Measurements from ENCODE around the gene NFATC2. TPM values are rescaled to one million over a fixed set of nuclear protein-coding genes. Genes with fewer than 3 reads are reported as not detected.
"Not testable (repeated sequence)": the region's sequence is repeated elsewhere in the genome, so short reads cannot be mapped to it uniquely, and the experiment has no call there.

NFATC2 gene
- total RNA-seq, 1 donor from 2014 or later: 0.76 TPM

GRCh38 chr20:51494241-51495110 is 48.0 kb downstream of the NFATC2 start:
- no peak for ATAC-seq

GRCh38 chr20:51493346-51493791 is 49.1 kb downstream of the NFATC2 start:
- ATAC-seq: no peak

GRCh38 chr20:51492167-51493092 is 50.1 kb downstream of the NFATC2 start:
- ATAC-seq: peak; percentile 36

DNA sequence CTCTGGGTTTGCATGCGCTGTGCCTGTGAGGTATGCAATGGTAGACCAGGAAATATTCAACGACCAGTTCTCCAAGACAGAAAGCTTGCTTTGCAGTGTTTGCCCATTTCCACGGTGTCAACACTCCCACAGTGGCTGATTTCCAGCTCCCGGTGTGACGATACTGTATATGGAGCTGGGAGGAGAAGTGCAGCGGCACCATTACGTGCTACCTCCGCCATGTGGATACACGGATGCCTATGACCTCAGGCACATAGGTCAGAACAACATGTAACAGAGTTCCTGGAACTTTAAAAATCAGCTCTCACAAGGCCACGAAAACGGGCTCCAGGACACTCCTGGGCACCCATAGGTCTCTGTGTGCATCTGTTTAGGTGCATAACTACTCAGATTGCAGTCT is 51.1 kb downstream of the NFATC2 start:
- no peak for ATAC-seq

GRCh38 chr20:51490635-51491034 is 51.9 kb downstream of the NFATC2 start:
- ATAC-seq: no peak

- ATAC-seq: no peak
Observed at GRCh38 chr20:51489611-51490010, 52.9 kb downstream of the NFATC2 start.

DNA sequence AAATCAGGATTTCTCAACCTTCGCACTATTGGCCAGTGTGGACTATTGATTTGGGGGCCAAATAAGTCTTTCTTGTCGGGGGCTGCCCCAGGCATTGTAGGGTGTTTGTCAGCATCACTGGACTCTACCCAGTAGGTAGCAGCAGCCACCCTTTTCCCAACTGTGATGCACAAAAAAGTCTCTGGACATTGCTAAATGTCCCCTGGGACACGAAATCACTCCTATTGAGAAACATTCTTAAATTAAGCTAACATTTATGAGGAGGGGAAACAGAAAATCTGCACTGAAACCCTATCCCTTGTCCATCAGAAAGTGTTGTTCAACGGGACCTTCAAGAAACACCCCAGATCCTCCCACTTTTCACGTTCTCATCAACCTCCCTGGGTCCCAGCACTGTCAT is 54.2 kb downstream of the NFATC2 start:
- no peak for ATAC-seq

- ATAC-seq: peak; percentile 85
Observed at GRCh38 chr20:51487565-51488268, 54.8 kb downstream of the NFATC2 start.

DNA sequence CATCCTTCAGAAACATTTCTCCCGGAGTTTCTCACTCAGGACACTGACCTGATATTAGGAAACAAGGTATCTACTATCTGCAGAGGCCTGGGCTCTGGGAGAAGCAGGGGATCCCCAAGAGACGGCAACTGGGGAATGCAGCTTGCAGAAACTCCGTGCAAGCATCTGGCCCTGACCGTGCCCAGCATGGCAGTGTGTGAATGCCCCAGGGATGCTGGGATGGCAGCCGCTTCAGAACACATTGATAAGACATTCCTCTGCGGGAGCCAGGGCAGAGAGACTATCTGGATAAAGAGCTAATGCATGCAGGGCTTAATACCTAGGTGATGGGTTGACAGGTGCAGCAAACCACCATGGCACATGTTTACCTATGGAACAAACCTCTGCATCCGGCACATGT is 55.4 kb downstream of the NFATC2 start:
- no peak for ATAC-seq

DNA sequence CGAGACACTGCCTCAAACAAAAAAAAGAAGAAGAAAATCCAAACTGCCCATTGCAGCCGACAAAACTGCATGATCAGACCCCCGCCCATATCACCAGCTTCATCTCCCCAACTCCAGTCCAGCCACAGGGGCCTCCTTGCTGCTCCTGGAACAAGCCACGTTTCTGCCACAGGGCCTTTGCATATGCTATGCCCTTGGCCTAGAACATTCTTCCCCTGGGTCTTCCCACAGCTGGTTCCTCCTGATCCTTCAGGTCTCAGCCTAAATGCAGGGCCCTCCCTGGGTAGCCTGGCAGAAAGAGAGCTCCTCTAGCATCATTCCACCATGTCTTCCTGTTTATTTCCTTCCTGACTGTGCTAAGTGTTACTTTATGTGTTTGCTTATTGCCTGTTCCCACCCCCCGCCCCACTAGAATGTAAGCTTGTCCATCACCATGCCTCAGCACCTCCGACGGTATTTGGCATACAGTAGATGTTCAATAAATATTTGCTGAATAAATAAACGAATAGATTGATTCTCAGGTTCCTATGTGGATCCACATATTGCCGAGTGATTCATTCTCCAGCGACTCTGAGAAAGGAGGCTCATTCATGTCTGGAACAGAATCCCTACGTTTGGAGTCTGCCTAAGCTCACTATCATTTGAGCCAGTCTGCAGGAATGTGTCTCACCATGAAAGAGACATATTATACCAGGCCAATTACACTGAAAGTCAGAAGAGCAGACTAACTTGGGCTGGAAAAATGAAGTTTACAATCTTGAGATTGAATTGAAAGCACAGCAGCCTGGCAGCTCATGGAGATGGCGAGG is 56.1 kb downstream of the NFATC2 start:
- no peak for ATAC-seq

GRCh38 chr20:51484831-51485230 is 57.7 kb downstream of the NFATC2 start:
- ATAC-seq: no peak

DNA sequence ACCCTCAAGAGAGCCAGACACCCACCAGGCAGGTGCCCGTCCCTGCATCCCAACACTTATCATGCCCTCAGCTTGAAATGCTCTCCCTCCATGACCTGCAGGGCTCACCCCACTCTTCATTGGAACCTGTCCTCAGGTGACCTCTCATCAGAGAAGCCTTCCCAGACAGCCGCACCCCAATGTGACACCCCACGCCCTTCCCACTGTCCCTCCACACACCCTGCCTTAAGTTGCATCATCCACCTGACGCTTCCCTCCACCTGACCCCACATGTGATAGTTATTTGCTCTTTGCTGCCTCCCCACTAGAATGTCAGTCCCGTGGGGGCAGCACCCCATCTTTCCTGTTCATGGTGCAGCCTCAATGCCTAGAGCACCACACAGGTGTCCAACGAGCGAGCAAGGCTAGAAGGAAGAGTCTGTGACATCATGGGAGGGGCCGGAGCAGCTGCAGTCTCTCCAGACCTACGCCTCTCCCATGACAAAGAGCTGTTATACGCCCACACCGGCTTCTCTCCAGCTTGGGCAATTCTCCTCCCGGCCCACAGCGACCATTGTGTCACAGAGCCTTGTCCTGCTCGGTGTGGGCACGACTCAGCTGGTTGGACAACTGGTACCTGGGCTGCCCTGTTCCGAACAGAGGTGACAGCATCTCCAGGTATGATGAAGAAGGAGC is 58.2 kb downstream of the NFATC2 start:
- peak; percentile 62 for ATAC-seq

GRCh38 chr20:51482836-51483473 is 59.6 kb downstream of the NFATC2 start:
- ATAC-seq: no peak

DNA sequence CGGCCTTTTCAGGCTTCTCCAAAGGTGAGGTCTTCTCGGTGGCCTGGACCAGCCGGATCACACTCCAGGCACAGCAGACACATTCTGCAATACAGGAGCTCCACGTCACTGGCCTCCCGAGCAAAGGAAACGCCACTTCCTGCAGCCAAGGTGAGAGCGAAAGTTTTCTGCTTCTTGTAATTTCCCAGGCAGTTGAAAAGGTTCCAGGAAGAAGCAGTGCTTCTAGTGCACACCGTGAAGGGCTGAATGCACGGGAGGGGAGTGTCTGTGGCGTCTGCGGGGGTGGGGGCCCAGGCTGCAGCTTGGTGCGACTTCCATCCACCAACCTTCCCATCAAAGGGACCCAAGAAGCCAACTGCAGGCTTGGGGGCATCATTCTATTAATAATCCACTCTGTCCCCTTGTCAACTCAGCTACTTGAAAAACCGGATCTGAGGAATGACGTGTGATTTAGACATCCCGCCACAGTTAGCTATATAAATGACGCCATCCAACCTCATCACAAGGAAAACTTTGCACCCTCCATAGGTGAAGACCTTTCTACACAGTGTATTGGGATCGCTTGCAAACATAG is 61.1 kb downstream of the NFATC2 start:
- no peak for ATAC-seq

DNA sequence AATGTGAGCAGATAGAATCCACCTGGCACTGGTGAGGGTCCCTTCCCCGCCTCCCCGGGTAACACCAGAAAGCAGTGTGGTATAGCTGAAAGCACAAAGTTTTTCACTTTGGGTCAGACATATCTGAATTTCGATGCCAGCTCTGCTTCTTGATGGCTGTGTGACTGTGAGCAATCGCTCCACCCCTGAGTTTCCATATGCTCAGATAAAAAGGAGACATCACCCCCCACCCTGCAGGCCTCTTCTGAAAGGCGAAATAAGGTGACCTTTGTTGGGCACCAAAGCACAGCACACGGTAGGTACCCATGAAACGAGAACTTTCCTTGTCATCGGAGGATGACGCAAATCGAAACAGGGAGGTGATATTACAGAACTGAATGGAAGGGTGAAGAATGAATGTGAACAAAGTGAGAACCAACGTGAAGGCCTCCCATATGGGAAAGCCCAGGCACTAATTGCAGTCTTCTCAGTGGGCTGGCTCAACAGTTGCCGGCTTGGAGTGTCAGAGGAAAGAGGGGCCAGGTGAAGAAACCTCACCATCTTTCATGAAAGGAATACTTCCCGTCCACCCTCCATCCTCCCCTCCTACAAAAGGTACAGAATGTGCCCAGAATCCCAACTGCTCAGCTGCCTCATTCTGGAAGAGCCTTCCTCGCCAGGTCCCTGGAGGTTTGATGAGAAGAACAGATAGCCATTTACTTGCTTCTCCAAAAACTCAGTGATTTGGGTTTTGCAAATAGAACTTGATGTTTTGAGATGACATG is 61.8 kb downstream of the NFATC2 start:
- no peak for ATAC-seq

DNA sequence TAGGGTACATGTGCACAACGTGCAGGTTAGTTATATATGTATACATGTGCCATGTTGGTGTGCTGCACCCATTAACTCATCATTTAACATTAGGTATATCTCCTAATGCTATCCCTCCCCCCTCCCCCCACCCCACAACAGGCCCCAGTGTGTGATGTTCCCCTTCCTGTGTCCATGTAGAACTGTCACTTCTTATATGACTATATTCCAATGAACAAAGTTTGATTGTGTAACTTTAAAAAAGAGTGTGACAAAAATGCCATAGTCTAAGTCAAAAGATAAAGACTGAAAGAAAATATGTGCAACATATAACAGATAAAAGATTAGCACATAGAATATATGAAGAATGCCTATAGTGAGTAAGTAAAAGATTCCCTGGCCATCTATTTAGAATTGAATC is 66.4 kb downstream of the NFATC2 start:
- not testable (repeated sequence) for ATAC-seq

GRCh38 chr20:51473771-51474170 is 68.7 kb downstream of the NFATC2 start:
- no peak for ATAC-seq

DNA sequence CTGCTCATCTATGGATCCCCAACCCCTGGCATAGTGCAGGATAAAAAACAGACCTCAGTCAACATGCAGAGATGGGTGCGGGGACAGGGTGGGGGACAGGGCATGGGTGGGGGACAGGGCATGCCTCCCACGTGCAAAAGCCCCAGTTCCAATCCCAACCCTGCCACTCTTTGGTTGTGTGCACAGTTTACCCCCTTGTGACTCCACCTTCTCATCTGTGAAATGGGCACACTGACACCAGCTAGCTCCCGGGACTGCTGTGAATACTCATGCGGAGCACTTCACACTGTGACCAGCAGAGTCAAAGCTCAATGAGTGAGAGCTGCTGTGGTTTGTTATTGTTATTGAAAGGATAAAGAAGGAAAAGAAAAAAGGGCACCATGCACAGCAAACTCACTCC is 69.3 kb downstream of the NFATC2 start:
- ATAC-seq: no peak

DNA sequence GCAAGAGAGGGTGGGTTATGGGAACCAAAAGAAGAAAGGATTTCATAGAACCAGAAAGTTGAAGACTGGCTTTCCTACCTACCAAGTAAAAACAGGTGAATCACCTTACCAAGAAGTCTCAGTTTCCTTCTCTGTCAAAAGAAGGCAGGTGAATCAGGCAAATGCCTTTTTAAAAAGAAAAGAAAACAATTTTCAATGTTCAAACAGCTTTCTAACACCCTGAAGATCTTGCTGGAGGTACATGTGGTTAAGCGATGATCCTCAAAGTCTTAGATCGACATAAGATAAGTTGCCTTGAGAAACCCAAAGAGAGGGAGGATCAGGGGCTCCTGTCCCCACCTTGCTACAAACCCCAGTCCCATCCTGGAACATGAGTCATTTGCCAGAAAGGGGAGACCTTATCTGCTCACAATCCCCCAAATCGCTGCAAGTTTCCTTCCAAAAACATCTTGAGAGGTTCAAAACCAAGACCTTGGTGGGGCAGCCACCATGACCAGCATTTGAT is 71.6 kb downstream of the NFATC2 start:
- no peak for ATAC-seq

DNA sequence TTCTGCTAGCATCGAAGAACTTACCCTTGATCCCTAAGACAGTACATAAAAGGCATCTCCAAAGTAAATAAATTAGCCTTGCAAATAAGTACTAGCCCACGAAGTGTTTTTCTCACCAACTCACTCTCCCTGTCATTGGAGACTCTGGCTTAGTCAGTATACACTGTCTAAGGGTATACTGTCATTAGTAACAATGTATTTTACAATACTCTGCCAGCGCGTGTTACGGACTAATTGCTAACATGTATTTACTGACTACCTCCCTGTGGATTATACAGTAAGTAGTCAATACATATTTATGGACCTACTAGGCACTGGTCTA is 72.1 kb downstream of the NFATC2 start:
- no peak for ATAC-seq

All from esophagus mucosa (tissue), 1 donor.